ELF-1 (cell line): ENCODE results near the gene PTPRS.

Source experiments
- DNase-seq: peaks from one replicate; pipeline ENCODE4 v3.0.0-alpha.2; 2016; ENCODE audit warnings: low read depth, low spot score

Gene PTPRS

DNA sequence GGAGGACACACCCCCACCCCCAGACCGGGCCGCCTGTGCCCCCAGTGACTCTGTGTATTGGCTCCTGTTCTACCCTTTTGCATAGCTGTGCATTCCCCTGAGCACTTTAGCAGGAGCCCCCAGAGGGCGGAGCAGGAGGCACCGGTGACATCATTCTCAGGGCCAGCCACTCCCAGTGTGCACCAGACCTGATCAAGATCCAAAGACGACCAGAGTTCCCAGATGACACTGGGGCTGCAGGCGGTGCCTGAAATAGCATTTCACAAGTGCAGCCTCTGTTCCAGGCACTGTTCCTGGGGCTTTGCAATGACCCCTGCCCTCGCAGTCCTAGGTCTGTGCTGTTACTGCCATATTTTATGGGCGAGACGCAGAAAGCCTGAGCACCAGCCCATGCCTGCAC is 14.5 kb upstream of the PTPRS start:
- DNase-seq: no peak

DNA sequence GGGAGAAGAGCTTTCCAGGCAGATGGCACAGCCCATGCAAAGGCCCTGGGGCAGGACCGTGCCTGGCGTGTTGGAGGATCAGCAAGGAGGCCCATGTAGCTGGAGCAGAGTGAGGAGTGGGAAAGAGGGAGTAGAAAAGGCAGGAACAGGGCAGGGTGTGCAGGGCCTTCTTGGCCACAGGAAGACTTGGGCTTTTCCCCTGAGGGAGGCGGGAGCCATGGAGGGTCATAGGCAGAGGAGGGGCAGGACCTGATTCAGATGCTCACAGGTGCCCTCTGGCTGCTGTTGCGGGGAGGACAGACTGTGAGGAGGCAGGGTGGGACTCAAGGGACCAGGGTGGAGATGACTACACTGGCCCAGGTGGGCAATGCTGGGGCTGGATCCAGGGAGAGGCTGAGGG is 13.8 kb upstream of the PTPRS start:
- peak; percentile 50 for DNase-seq

DNA sequence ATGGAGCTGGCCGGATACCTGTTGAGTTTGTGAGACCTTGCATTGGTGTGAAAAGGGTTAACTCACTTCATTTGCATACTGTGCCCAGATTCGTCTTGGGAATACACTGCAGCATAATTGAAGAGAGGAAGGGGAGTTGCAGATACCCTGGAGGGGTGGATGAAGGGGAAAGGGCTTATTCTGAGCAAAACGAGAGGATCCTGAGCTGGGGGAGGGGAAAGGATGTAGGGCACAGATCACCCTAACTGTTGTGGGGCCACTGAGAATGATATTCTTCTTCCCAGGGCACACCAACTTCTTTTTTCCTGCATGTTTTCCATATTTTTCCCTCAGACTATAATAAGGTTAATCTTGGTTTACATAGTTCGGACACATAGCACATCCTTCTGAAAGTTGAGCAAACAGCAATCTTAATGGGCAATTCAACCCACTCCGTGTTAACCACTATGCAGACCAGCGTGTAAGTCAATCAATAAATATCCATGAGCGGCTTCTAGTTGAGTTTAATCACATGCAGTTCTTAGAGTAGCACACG is 11.7 kb upstream of the PTPRS start:
- no peak for DNase-seq

DNA sequence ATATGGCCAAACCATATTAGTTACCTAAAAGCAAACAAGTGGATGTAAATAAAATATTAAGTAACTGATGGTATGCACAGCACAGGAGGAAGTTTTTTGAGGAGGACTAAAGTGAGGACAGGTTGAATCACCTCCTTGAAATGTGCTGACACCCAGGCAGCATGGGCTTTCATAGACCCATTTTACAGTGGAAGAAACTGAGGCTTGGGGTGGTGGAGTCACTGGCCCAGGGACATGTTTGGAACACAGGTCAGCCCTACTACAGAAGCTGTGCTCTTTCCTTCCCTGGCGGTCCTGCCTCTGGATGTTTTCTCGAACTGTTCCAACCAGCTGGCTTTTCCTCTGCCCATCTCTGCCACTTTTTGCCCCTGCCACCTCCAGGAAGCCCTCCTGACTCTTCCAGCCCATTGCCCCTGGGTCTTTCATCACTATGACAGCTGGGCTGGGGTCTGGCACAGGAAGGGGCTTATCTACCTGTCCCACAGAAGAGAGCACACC is 11.2 kb upstream of the PTPRS start:
- DNase-seq: no peak

DNA sequence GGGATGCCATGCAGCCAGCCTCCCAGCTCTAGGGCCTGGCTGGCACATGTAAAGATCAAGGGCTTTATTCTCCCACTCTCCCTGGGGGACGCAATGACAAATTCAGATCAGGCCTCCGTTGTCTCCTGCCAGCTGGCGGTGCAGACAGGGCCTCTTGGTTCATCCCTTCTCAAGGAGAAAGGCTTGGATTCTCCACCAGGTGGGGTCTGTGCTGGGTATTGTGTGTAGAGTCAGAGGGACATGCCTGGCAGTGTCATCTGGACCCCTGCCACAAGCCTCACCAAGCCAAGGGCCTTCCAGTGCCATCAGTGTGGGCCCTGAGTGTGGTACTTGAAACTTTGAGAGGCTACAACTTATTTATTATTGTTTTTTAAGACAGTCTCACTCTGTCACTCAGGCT is 8.4 kb upstream of the PTPRS start:
- peak; percentile 40 for DNase-seq

DNA sequence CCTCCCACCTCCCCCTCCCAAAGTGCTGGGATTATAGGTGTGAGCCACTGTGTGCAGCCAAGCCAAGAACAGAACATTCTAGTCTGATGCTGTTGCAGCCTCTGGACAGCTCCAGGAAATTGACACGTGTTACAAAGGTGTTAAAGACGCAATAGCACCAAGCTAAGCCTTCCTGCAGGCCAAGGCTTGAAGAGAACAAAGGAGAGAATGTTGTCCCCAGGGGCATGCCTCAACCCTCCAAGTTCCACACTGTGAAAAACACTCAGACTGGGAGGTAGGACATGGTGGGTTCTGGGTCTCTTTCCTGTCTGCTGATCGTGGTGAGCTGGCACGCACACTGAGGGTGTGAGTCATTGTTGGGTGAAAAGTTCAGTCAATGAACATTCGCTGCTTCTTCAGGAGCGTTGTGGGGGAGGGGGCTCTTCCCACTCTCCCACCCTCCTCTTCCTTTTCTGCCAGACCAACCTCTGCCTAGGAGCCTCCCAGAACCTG is 5.3 kb upstream of the PTPRS start:
- DNase-seq: peak; percentile 45

DNA sequence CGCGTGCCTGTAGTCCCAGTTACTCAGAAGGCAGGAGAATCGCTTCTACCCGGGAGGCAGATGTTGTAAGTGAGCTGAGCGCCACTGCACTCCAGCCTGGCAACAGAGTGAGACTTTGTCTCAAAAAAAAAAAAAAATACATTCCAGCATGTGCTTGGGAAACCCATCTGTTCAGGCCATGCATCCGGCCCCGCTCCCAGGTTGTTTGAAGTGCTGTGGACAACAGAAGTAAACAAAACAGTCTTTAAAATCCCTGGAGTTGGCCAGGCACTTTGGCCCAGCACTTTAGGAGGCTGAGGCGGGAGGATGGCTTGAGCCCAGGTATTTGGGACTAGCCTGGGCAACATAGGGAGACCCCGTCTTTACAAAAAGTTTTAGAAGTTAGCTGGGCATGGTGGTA is 3.2 kb upstream of the PTPRS start:
- no peak for DNase-seq

DNA sequence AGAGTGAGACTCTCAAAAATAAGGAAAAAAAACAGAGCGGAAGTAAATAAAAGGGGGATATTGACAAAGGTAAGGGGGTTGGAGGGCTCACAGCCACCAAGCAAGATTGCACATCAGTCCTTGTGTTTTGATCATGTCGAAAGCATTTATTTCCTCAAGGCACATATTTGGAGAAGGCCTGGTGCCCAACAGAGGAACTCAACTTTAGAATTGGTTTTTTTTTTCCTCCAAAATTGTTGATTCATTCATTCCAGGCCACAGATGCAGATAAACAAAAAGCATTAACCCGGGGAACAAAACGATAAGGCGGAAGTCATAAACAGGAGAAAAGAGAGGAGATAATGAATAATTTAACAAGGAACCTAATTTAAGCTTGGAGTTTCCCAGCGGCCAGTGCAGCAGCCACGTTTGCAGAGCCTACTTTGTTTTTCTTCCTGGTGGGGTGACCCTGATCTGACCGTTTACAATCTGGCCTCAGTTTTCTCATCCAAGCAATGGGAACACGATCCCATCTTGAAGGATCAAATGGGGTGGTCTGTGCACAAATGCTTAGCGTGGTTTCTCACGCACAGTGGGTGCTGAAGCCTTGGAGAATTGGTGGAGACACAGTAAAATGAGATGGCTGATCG is 2.1 kb upstream of the PTPRS start:
- no peak for DNase-seq

DNA sequence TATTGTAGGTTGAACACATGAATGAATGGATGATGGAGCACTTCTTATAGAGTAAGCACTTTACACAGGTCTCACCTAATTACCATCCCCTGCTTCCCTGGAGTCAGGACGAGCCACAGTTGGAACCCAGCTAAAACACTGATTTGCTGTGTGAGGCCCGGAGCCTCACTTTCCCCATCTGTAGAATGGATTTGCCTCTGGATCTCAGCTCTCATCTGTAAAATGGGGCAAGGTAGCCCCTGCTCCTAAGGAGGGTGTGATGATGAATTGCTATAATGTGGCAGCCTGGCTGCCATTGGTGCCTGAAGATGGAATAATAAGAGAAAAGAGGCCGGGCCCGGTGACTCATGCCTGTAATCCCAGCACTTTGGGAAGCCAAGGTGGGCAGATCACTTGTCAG is 1.4 kb upstream of the PTPRS start:
- DNase-seq: no peak

DNA sequence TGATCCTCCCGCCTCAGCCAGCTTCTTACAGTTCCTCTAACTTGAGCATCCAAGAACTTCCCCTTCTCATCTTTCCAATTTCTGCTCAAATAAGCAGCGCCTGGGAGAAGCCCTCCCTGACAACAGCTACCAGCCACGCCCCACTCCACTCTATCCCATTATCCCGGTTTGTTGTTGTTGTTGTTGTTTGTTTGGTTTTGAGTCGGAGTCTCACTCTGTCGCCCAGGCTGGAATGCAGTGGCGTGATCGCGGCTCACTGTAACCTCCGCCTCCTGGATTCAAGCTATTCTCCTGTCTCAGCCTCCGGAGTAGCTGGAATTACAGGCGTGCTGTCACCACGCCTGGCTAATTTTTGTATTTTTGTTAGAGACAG is 822 bp upstream of the PTPRS start:
- DNase-seq: no peak

DNA sequence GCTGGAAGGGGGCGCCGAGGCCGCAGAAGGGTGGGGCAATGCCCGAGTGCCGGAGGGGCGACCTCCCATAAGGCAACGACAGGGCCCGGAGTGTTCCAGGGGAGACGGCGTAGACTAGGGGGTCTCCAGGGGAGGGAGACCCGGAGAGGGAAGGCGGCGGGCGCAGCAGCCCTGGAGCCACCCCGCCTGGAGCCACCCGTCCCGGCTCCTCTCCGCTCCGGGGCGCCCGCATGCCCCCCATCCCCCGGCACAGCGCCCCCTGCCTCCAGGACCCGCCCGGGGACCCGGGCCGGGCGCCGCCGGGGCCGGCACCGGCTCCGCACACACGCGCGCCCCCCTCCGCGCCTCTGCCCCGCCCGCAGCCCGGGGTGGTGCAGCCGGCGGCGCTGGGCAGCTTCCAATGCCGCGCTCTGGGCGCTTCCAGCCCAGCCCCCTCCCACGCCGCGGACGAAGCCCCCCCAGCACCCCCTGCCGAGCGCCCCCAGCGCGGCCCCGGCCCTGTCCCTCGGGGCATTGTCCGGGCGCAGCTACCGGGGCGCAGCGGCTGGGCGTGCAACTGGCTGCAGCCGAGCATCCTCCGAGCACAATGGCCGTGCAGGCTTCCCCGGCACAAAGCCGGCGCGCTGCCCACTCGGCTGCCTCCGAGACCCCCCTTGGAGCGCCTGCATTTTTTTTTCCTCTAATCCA is 519 bp downstream of the PTPRS start:
- no peak for DNase-seq

DNA sequence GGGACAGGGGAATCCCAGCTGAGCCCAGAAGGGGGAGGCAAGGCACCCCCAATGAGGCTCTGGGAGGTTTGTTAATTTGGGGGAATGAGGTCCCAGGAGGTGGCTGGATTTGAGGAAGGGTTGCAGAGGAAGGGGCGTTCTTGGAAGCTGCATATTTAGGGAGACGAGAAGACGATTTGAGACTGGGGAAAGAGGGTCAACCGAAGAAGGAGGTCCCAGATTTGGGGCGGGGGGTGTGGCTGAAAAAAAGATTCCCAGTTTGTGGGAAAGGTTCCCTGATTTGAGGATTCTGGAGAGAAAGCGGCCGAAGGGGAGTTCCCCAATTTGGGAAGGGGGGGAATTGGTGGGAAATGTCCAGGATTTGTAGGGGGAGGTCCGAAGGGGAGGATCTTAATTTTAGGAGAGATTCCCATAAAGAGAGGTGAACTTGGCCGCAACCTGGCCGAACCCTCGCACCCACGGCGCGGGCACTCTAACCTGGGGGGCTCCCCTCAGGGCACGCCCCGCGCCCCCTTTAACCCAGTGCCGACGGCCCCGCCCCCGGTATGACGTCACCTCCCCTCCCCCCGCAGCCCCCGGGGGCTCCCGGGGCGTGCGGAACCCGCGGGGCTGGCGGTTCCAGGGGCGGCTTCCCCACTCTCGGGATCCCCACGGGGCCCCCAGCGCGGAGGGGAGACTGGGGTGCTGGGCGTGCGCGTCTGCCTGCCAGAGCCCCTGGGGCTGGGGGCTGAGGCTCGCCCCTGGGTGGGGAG is 1.2 kb downstream of the PTPRS start:
- no peak for DNase-seq

DNA sequence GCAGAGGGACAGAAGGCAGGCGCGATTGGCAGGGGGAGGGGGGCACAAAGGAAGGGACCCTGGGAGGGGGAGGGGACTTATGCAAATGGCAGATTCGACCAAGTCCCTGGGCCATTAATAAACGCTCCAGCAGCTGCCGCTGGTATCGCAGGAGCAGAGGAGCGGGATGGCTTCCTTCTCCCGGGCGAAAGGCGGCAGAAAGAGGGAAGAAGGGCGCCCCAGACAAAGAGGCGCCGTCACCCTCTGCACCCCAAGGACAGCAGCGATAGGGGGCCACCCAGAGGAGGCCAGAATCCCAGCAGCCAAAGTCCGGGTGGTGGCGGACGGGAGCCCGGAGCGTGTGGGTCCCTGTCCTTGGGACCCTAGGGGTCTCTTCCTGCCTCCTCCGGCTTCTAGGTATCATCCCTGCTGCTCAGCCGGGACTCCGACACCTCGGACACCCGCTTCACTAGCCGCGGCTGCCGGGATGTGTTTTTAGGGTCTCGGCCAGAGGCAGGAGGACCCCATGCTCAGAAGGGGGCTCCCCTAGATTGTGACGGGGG is 1.9 kb downstream of the PTPRS start:
- DNase-seq: peak; percentile 64

DNA sequence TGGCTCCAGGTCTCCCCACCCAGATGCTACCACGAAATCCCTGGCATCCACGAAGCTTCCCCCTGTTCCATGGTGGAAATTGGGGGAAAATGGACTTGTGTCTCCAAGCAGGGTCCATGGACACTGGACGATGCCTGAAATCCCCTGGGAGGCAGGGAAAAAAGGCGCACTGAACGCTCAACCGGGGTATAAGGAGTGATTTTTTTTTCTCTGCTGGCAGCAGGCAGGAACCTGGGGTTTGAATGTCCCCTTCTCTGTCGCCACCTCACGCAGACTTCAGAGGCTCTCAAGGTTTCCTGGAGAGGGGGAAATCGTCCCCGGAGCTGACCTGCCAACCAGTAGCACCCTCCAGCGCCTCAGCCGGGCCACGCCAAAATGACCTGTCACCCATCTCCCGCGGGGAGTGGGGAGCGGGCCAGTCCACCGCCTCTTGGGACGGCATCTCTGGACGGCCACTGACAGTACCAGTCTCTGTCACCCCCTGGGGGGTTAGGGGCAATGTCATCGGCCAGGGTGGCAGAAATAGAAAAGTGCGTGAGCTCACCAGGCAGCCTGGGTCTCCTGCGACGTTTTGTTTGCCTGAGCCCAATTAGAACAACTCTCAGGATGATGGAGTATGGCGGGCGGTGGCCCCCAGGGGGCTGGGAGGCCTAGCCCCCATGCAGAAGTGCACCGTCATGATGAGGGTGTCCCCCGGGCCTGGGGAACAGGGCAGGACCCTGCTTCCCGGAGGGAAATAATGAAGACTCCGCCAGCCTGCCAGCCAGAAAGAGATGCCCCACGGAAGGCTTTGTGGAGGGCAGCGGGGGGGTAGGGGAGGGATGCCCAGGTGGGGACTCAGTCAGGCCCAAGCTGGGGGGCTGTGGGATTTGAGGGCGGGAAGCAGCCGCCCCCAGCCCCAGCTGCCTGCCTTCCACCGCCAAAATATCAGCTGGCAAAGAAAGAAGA is 2.6 kb downstream of the PTPRS start:
- peak; percentile 38 for DNase-seq

DNA sequence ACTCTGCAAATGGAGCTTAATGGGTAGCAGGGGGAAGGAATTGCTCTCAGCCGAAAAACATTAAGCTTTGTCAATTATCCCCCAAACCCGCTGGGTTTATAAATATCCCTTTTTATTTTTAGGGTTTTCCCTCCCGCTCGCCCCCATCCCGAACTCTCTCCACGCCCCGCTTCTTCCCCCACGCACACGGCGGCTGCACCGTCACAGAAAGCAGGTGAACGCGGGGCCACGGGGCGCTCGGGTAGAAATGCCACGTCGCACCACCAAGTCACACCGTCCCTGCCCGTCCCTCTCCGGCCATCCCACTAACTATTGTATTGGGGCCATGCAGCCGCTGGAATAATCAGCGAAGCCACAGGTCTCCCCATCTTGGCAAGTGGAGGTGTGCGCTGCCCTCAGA is 3.5 kb downstream of the PTPRS start:
- no peak for DNase-seq

DNA sequence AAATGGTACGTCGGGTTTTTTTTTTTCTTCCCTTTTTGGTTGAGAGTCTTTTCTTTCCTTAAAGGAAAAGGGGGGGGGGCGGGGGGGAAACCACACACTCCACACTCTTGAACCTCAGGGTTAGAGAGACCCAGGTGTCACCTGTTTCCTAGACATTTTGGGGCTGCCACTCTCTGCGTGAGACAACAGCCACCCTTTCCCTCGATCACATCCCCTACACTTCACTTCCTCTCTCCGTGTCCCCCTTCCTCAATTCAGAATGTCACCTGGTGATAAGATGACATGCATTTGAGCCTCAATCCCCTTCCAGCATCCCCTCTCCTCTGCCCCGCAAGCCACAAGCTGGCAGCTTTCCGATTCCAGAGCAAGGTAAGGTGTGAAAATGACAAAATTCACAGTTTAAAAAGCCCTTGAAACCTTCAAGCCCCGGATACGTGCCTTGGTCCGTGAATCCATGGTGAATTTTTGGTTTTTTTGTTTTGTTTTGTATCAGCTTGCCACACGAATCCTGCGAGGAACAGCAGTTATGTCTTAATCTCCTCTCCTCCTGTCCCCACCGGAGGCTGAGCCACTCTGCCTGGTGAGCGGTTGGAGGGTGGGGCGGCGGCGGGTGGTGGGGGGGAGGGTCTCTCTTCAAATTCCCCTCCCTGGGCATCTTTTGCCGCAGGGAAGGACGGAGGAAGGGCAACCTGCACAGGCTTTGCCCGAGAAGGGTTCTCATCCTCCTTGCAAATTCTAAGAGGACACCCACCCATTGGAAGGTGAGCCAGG is 4.2 kb downstream of the PTPRS start:
- no peak for DNase-seq

DNA sequence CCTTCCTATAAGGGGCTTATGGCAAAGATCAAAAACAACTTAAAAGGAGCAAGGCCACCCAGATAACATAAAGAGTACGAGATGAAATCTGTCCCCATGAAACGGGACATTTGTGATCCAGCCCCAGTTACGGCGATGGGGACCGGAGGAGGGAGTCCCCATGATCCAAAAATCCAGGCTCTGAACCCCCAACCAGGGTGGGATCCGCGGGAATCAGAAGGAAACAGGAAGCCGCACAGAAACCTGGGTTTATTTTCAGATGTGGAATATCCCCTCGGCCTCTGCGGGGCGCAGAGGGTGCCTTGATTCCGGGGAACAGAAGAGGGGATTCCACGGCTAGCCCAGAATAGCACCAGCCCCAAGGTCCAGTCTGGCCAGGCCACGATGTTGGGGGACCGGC is 5.0 kb downstream of the PTPRS start:
- DNase-seq: no peak

DNA sequence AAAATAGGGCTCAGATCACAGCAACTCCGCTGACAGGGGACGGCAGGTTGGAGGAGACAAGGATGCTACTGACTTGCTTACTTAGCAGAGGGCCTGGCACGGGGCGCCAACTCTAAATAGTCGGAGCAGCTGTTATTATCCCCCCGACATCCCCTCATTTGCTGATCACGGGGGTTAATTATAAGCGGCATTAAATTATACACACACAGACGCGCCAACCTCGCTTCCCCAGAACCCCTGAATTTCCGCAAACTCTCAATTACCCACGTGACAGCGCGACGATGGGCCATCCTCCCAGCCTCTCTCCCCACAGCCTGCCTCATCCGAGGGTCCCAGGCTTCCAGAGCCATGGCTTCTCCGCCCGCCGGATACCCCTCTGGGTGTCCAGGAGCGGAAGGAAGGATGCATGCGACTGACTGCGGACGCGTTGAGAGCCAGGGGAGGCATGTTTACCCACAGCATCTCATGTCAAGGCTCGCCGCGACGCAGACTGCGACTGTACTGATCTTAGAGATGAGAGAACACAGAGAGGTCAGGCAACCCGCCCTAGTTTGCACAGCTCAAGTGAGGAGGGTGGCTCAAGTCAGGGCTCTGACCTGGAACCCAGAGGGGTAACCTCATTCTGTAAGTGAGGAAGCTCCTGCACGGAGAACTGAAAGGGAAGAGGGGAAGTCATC is 5.7 kb downstream of the PTPRS start:
- DNase-seq: no peak

DNA sequence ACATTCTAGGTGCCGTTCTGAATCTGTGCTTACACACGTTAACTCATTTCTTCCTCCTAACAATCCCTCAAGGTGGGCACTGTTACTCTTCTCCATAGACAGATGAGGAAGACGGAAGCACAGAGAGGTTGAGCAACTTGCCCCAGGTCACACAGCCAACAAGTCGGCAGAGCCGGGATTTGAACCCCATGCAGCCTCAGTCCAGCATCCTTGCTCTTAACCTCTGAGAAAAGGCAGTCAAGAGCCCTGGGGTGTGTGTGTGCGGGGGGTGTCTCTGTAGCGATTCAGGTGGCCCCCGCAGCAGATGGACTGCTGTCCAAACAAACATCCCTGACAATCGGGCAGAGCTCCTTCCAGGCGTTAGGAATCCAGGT is 6.3 kb downstream of the PTPRS start:
- no peak for DNase-seq
